ENCODE results near the gene ZHX3. TPM values are rescaled to one million over a fixed set of nuclear protein-coding genes. Genes with fewer than 3 reads are reported as not detected.

Gene ZHX3
- total RNA-seq, 1 donor from 2014 or later = 16.3 TPM

DNA sequence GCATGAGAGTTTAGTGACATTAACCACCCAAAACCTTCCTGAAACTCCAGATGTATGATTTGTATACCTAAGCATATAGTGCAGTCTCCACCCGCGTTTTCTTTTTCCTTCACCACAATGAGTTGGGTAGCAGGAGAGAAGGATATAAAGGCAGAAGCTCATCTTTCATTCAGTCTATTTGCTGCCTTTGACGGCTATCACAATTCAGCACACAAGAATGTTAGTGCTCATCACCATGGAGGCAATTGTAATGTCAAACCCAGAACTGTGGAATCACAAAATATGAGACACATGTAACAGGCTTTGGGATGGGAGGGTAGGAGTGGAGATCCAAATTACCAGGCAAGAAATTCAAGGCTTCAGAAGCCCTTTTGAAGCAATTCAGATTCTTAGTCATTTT is 17.6 kb downstream of the ZHX3 start:
- DNase-seq (ENCODE audit: extremely low spot score, unreplicated experiment) = no peak
- H3K9me3 Mint-ChIP-seq = no peaks in the 10 kb centered on the region
- H3K27me3 Mint-ChIP-seq = no peaks in the 10 kb centered on the region
- TF ChIP-seq CTCF (conservative IDR thresholded peaks at IDR 0.05) = no peak
- H3K4me1 Mint-ChIP-seq (ENCODE audit: unreplicated experiment) = no peaks in the 10 kb centered on the region
- no peaks in the 10 kb centered on the region for H3K36me3 Mint-ChIP-seq
- H3K4me3 Mint-ChIP-seq = no peak overlapping the region
- H3K27ac Mint-ChIP-seq = no peak overlapping the region

DNA sequence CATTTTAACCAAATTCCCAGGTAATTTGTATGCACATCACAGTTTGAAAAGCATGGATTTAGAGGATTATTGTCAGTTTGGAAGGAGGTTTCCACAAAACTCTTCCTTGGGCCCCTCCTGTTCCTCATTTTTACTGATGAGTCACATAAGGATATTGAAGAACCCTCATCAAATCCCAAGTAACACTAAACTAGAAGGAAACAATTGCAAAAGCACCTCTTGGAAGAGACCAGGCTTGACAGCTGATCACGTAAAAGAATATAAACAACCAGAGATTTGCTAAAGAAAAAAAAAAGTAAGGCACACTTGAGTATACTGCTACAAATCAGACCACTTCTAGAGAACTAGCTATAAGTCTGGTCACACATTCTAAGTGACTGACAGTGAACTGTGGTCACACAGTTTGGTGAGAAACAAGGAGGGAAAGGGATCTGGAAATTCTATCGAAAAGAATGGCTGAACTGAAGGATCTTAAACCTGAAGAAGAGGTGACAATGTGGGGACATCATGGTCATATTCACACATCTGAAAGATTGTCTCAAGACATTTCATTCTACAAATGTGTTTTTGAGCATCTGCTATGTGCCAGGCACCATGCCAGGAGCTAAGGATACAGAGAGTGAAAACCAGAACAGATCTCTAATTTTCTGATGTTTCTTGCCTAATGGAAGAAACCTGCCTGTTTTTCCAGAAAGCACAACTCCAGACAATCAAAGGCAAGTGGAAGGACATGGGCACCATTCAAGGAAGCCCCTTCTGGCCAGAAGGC is 24.1 kb downstream of the ZHX3 start:
- Mint-ChIP-seq H3K9me3 (no peaks in the 10 kb centered on the region), H3K27ac (no peak overlapping the region)

GRCh38 chr20:41290804-41291389 is 26.6 kb downstream of the ZHX3 start:
- peaks cover 13% of the 10 kb centered on the region for H3K4me1 Mint-ChIP-seq (ENCODE audit: unreplicated experiment)
- TF ChIP-seq CTCF (conservative IDR thresholded peaks at IDR 0.05) = no peak
- no peak overlapping the region for H3K27ac Mint-ChIP-seq
- DNase-seq (ENCODE audit: extremely low spot score, unreplicated experiment) = no peak
- peaks cover 6% of the 10 kb centered on the region for H3K36me3 Mint-ChIP-seq
- H3K9me3 Mint-ChIP-seq = peaks cover 9% of the 10 kb centered on the region
- no peak overlapping the region for H3K4me3 Mint-ChIP-seq
- no peaks in the 10 kb centered on the region for H3K27me3 Mint-ChIP-seq

More for the DNA sequence above, 24.1 kb downstream of the ZHX3 start:
- Mint-ChIP-seq H3K27me3 (no peaks in the 10 kb centered on the region), H3K36me3 (no peaks in the 10 kb centered on the region), H3K4me3 (no peak overlapping the region), H3K4me1 (ENCODE audit: unreplicated experiment) (peaks cover 13% of the 10 kb centered on the region)
- DNase-seq (ENCODE audit: extremely low spot score, unreplicated experiment) = no peak
- TF ChIP-seq CTCF (conservative IDR thresholded peaks at IDR 0.05) = no peak

DNA sequence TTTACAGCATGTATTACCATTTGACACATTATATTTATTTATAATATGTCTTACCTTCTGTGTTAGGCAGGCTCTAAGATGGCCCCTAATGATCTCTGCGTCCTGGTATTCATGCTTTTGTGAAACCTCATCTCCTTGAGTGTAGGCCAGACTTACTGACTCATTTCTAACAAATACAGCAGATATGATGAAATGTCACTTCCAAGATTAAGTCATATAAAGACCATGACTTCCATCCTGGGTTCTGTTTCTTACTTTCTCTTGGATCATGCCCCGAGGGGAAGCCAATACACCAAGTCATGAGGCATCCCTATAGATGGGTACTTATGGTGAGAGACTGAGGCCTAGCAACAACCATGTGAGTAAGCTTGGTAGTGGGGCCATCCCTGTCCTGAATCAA is 30.2 kb downstream of the ZHX3 start:
- H3K27me3 Mint-ChIP-seq = no peaks in the 10 kb centered on the region
- H3K4me3 Mint-ChIP-seq = no peak overlapping the region
- no peak for TF ChIP-seq CTCF (conservative IDR thresholded peaks at IDR 0.05)
- peaks cover 7% of the 10 kb centered on the region for H3K4me1 Mint-ChIP-seq (ENCODE audit: unreplicated experiment)
- peaks cover 9% of the 10 kb centered on the region for H3K9me3 Mint-ChIP-seq
- no peak for DNase-seq (ENCODE audit: extremely low spot score, unreplicated experiment)
- H3K36me3 Mint-ChIP-seq = peaks cover 6% of the 10 kb centered on the region
- H3K27ac Mint-ChIP-seq = no peak overlapping the region

DNA sequence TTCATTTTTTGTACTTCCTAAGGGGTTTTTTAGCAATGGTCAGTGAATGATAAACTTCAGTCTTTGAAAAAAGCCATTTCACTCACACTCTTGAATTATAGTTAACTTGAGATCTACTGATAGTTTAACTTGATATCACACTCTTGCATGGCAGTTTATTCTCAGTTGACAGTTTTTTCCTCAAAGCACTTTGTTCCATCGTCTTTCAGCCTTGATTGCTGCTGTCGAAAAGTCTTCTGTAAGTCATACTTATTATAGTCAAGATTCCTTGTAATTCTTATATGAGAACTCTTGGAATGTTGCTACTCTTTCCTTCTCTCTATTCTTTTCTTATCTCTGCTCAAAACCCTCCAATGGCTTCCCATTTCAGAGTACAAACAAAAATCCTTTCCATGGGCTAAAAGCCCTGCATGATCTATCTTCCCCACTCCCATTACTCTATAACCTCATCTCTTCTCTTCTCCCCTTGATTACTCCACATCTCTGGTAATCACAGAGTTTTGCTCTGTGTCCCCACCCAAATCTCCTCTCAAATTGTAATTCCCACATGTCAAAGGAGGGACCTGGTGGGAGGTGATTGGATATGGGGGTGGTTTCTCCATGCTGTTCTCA is 31.2 kb downstream of the ZHX3 start:
- Mint-ChIP-seq H3K9me3 (peaks cover 9% of the 10 kb centered on the region), H3K27ac (no peak overlapping the region), H3K4me1 (ENCODE audit: unreplicated experiment) (peaks cover 7% of the 10 kb centered on the region), H3K36me3 (peaks cover 12% of the 10 kb centered on the region), H3K27me3 (peaks cover 3% of the 10 kb centered on the region), H3K4me3 (no peak overlapping the region)
- no peak for DNase-seq (ENCODE audit: extremely low spot score, unreplicated experiment)
- TF ChIP-seq CTCF (conservative IDR thresholded peaks at IDR 0.05) = no peak

Data from type B pancreatic cell (in vitro differentiated cells).